Measurements from ENCODE around the gene RPS28.
"Not testable (repeated sequence)": the region's sequence is repeated elsewhere in the genome, so short reads cannot be mapped to it uniquely, and the experiment has no call there.

Gene RPS28

DNA sequence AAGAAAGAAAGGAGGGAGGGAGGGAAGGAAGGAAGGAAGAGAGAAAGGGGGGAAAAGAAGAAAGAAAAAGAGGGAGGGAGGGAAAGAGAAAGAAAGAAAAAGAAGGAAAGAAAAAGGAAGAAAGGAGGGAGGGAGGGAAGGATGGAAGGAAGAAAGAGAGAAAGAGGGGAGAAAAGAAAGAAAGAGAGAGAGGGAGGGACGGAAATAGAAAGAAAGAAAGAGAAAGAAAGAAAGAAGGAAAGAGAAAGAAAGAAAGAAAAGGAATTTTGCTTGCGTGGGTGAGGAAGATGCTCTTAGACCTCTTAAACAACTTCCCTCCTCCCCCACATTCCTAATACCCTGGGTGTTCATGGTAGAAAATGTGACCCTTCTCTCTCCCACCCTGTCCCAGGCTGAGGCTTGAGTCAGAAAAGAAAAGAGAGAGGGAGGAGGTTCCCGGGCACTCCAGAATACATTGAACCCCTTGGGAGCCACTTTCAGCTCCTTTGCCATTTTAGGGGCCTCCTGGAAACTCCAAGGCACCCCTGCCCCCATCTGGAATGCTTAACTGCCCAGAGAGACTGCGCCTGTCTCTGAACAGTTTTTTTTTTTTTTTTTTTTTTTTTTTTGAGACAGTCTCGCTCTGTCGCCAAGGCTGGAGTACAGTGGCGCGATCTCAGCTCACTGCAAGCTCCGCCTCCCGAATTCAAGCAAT lies 31.0 kb downstream of the RPS28 start:
- peaks cover 39% of the 10 kb centered on the region for H3K4me1 Mint-ChIP-seq
- H3K36me3 Mint-ChIP-seq (ENCODE audit: low read depth), result peaks cover 4% of the 10 kb centered on the region
- peaks cover 8% of the 10 kb centered on the region for H3K9me3 Mint-ChIP-seq
- TF ChIP-seq, protein P1, sequence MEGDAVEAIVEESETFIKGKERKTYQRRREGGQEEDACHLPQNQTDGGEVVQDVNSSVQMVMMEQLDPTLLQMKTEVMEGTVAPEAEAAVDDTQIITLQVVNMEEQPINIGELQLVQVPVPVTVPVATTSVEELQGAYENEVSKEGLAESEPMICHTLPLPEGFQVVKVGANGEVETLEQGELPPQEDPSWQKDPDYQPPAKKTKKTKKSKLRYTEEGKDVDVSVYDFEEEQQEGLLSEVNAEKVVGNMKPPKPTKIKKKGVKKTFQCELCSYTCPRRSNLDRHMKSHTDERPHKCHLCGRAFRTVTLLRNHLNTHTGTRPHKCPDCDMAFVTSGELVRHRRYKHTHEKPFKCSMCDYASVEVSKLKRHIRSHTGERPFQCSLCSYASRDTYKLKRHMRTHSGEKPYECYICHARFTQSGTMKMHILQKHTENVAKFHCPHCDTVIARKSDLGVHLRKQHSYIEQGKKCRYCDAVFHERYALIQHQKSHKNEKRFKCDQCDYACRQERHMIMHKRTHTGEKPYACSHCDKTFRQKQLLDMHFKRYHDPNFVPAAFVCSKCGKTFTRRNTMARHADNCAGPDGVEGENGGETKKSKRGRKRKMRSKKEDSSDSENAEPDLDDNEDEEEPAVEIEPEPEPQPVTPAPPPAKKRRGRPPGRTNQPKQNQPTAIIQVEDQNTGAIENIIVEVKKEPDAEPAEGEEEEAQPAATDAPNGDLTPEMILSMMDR (IDR thresholded peaks at IDR 0.05), result no peak
- no peak for DNase-seq
- H3K4me3 Mint-ChIP-seq, result peak overlapping the region; percentile 68
- peak overlapping the region; percentile 51 for H3K27ac Mint-ChIP-seq
- H3K27me3 Mint-ChIP-seq (ENCODE audit: low read depth, poor library complexity), result peaks cover 34% of the 10 kb centered on the region

DNA sequence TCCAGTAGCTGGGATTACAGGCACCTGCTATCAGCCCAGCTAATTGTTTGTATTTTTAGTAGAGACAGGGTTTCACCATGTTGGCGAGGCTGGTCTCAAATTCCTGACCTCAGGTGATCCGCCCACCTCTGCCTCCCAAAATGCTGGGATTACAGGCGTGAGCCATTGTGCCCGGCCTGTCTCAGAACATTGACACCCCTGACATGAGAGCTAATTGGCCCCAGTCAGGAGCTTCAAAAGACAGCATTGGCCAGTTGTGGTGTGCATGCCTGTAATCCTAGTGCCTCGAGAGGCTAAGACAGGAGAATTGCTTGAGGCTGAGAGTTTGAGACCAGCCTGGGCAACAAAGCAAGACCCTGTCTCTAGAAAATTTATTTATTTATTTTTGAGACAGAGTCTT lies 31.5 kb downstream of the RPS28 start:
- H3K27ac Mint-ChIP-seq; H3K9me3 Mint-ChIP-seq; DNase-seq; H3K36me3 Mint-ChIP-seq (ENCODE audit: low read depth); H3K4me3 Mint-ChIP-seq: not testable (repeated sequence)
- Mint-ChIP-seq H3K4me1 (peaks cover 35% of the 10 kb centered on the region), H3K27me3 (ENCODE audit: low read depth, poor library complexity) (peaks cover 34% of the 10 kb centered on the region)

DNA sequence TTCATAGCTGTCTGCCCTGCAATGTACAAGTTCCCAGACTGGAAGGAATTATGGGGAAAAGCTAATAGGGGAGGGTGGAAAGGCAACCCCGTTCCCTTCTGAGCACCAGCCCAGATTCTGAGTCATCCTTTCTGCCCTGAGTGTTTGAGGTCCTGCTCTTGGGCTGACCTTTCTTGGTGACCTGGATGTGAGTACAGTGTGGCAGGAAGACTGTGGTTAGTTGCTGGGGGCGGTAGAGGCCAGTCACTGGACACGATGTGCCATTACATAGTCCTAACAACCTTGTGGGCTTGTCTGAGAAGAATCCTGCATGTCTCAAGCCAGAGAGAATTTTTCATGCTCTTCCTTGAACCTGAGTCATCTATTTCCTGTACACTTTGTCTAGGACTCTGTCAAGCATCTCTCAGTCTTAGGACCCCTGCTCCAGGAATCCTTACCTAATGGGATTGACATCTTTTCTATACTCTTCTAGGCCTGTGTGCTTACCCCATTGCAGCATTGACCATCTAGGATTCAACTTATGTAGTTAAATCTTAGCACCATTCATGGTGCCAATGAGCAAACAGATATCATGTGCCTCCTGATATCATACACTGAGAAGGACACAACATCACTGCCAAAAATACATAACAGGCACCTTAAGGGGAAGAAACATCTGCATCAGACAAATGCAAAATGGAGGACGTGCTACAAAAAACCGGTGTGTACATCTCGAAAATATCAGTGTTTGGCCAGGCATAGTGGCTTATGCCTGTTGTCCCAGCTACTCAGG lies 34.5 kb downstream of the RPS28 start:
- Mint-ChIP-seq H3K9me3 (peaks cover 8% of the 10 kb centered on the region), H3K4me1 (peaks cover 31% of the 10 kb centered on the region), H3K4me3 (no peak overlapping the region), H3K27ac (no peak overlapping the region), H3K27me3 (ENCODE audit: low read depth, poor library complexity) (peaks cover 21% of the 10 kb centered on the region), H3K36me3 (ENCODE audit: low read depth) (peaks cover 4% of the 10 kb centered on the region)
- no peak for DNase-seq
- TF ChIP-seq, protein P1 (IDR thresholded peaks at IDR 0.05), result no peak

DNA sequence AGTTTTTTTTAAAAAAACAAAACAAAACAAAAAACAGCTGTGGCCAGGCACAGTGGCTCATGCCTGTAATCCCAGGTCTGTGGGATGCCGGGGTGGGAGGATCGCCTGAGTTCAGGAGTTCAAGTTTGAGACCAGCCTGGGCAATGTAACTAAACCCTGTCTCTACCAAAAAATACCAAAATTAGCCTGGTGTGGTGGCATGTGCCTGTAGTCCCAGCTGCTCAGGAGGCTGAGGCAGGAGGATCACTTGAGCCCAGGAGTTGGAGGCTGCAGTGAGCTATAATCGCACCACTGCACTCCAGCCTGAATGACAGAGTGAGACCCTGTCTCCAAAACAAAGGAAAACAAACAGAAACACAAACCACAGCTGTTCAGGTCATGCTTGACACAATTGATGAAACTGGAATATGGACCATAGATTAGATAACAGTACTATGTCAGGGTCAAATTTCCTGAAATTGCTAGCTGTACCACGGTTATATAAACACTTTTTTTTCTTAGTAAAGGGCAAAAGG lies 35.8 kb downstream of the RPS28 start:
- TF ChIP-seq, protein P1 (IDR thresholded peaks at IDR 0.05), result no peak
- Mint-ChIP-seq H3K9me3 (peaks cover 8% of the 10 kb centered on the region), H3K4me3 (no peak overlapping the region), H3K4me1 (peaks cover 25% of the 10 kb centered on the region), H3K36me3 (ENCODE audit: low read depth) (peaks cover 4% of the 10 kb centered on the region), H3K27ac (no peak overlapping the region), H3K27me3 (ENCODE audit: low read depth, poor library complexity) (peaks cover 16% of the 10 kb centered on the region)
- no peak for DNase-seq

DNA sequence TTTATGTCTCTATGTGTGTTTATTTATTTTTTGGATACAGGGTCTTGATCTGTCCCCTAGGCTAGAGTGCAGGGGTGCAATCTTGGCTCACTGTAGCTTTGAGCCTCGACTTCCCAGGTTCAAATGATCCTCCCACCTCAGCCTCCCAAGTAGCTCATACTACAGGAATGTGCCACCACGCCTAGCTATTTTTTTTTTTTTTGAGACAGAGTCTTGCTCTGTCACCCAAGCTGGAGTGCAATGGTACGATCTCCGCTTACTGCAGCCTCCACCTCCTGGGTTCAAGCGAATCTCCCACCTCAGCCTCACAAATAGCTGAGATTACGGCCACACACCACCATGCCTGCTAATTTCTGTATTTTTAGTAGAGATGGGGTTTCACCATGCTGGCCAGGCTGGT lies 37.7 kb downstream of the RPS28 start:
- Mint-ChIP-seq H3K9me3 (peaks cover 12% of the 10 kb centered on the region), H3K4me1 (peaks cover 24% of the 10 kb centered on the region), H3K36me3 (ENCODE audit: low read depth) (peaks cover 4% of the 10 kb centered on the region), H3K27ac (no peak overlapping the region), H3K4me3 (no peak overlapping the region), H3K27me3 (ENCODE audit: low read depth, poor library complexity) (peaks cover 22% of the 10 kb centered on the region)
- DNase-seq, result no peak
- TF ChIP-seq, protein P1 (IDR thresholded peaks at IDR 0.05), result no peak

DNA sequence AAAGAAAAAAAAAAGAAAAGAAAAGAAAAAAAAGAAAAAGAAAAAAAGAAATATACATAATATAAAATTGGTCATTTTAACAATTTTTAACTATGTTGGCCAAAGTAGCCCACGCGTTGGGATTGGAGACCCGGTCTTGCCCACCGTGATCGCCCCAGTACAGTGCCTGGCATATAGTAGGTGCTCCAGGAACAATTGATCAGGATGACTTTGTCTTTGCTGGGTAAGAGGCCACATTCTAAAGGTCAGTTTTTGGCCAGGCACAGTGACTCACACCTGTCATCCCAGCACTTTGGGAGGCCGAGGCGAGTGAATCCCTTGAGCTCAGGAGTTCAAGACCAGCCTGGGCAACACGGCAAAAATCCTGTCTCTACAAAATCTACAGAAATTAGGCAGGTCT lies 38.9 kb downstream of the RPS28 start:
- TF ChIP-seq, protein P1 (IDR thresholded peaks at IDR 0.05), result no peak
- Mint-ChIP-seq H3K4me3 (no peak overlapping the region), H3K4me1 (peaks cover 24% of the 10 kb centered on the region), H3K36me3 (ENCODE audit: low read depth) (peaks cover 4% of the 10 kb centered on the region), H3K27ac (no peak overlapping the region), H3K9me3 (peaks cover 12% of the 10 kb centered on the region), H3K27me3 (ENCODE audit: low read depth, poor library complexity) (peaks cover 30% of the 10 kb centered on the region)
- no peak for DNase-seq
